Fibroblast of lung (primary cell): ENCODE results near the gene MLLT6.

Experiments
- EZH2 ChIP-seq: IDR thresholded peaks from 2 replicates; pipeline ENCODE4 v1.5.1; 2012; ENCODE audit warnings: low read length, control low read depth, mild to moderate bottlenecking; ENCODE audit errors: missing control alignments
- TF ChIP-seq, protein P1 (sequence below), 2 donors: IDR thresholded peaks in 1 of 2; conservative IDR thresholded peaks in 1 of 2; 1 replicate in 1 of 2; 2 replicates in 1 of 2; pipeline ENCODE4 v1.5.1; 2011 to 2012; ENCODE audit warnings: low read length in 2 of 2, control low read depth in 1 of 2, inconsistent platforms in 1 of 2, low read depth in 1 of 2, mild to moderate bottlenecking in 1 of 2

DNA sequence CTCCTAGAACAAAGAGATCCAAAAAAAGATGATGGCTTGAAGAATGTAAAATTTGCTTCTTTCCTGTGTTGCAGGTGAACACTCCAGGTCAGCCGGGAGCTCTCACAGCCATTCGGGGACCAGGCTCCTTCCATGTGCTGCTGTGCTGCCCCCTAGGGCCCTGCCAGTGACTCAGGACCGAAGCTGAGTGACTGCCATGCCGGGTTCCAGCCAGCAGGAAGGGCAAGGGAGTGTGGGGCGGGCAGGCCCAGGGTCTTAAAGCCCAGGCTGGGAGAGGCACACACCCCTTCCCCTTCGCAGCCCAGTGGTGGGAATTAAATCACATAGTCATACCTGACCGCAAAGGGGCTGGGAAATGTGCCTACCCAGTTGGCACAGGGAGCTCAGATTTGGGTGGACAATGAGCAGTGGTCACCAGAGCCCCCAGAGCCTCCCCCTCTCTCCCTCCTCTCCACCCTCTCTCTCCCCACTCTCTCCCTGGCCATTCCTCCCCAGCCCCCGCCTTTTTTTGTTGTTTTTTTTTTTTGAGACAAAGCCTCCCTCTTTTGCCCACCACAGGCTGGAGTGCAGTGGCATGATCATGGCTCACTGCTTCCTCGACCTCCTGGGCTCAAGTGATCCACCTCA, 41.8 kb upstream of the MLLT6 start:
- TF ChIP-seq, protein P1, sequence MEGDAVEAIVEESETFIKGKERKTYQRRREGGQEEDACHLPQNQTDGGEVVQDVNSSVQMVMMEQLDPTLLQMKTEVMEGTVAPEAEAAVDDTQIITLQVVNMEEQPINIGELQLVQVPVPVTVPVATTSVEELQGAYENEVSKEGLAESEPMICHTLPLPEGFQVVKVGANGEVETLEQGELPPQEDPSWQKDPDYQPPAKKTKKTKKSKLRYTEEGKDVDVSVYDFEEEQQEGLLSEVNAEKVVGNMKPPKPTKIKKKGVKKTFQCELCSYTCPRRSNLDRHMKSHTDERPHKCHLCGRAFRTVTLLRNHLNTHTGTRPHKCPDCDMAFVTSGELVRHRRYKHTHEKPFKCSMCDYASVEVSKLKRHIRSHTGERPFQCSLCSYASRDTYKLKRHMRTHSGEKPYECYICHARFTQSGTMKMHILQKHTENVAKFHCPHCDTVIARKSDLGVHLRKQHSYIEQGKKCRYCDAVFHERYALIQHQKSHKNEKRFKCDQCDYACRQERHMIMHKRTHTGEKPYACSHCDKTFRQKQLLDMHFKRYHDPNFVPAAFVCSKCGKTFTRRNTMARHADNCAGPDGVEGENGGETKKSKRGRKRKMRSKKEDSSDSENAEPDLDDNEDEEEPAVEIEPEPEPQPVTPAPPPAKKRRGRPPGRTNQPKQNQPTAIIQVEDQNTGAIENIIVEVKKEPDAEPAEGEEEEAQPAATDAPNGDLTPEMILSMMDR (conservative IDR thresholded peaks at IDR 0.05 in 1 of 2, IDR thresholded peaks at IDR 0.05 in 1 of 2; ENCODE audit: low read depth in 1 of 2, low read length in 2 of 2): peak; percentile 57 to 76
- TF ChIP-seq EZH2: no peak
